Glutamatergic neuron (in vitro differentiated cells): Measurements from ENCODE around the gene TXLNA. TPM values are rescaled to one million over a fixed set of nuclear protein-coding genes. Genes with fewer than 3 reads are reported as not detected.
A peak's percentile ranks its signal among the peaks of the same experiment; 100 is the strongest.

Experiments used
- DNase-seq: peaks from one replicate; pipeline ENCODE4 v3.0.0; 2022
- H3K27ac Mint-ChIP-seq: one replicate; pipeline ENCODE4 v1.8.0; 2020; ENCODE audit warnings: mild to moderate bottlenecking, mixed read lengths, inconsistent platforms; ENCODE audit not compliant: unreplicated experiment
- H3K27me3 Mint-ChIP-seq: one replicate; pipeline ENCODE4 v1.8.0; 2020; ENCODE audit warnings: mild to moderate bottlenecking, moderate library complexity, mixed read lengths, inconsistent platforms; ENCODE audit not compliant: unreplicated experiment
- H3K36me3 Mint-ChIP-seq: one replicate; pipeline ENCODE4 v1.8.0; 2020; ENCODE audit warnings: mild to moderate bottlenecking, mixed read lengths, inconsistent platforms; ENCODE audit not compliant: unreplicated experiment
- H3K4me1 Mint-ChIP-seq: one replicate; pipeline ENCODE4 v1.8.0; 2020; ENCODE audit warnings: mild to moderate bottlenecking, low read depth, mixed read lengths, inconsistent platforms; ENCODE audit not compliant: unreplicated experiment
- H3K4me3 Mint-ChIP-seq: one replicate; pipeline ENCODE4 v1.8.0; 2020; ENCODE audit warnings: mild to moderate bottlenecking, mixed read lengths, inconsistent platforms; ENCODE audit not compliant: unreplicated experiment
- H3K9me3 Mint-ChIP-seq: one replicate; pipeline ENCODE4 v1.8.0; 2020; ENCODE audit warnings: mild to moderate bottlenecking, moderate library complexity, mixed read lengths, inconsistent platforms; ENCODE audit not compliant: unreplicated experiment
- CTCF ChIP-seq: fragments of 200-600 bp; sonication (generic); IDR thresholded peaks from one replicate; pipeline ENCODE4 v1.5.0; 2021; ENCODE audit not compliant: partially characterized antibody, unreplicated experiment
- total RNA-seq: library from RNA; stranded (reverse); fragmentation: NEBNext Ultra II Directional; extraction: Animal tissue kit (Norgen Biotek cat#: 25700); gene quantifications from one replicate; pipeline ENCODE4 v1.2.1, GENCODE V29; 2021; ENCODE audit not compliant: unreplicated experiment

TXLNA gene
- total RNA-seq, 1 donor from 2014 or later, result 48.6 TPM

GRCh38 chr1:32220746-32221580 is 41.5 kb downstream of the TXLNA start:
- DNase-seq, result no peak
- Mint-ChIP-seq H3K9me3 (peaks cover 4% of the 10 kb centered on the region), H3K27ac (no peak overlapping the region), H3K36me3 (peaks cover 7% of the 10 kb centered on the region), H3K27me3 (peaks cover 4% of the 10 kb centered on the region), H3K4me3 (peak overlapping the region; percentile 97), H3K4me1 (peaks cover 2% of the 10 kb centered on the region)
- no peak for TF ChIP-seq CTCF

GRCh38 chr1:32221581-32221979 is 42.1 kb downstream of the TXLNA start:
- DNase-seq, result no peak
- peak overlapping the region; percentile 97 for H3K4me3 Mint-ChIP-seq
- peaks cover 2% of the 10 kb centered on the region for H3K4me1 Mint-ChIP-seq
- H3K36me3 Mint-ChIP-seq, result peaks cover 7% of the 10 kb centered on the region
- H3K27ac Mint-ChIP-seq, result peak overlapping the region; percentile 83
- TF ChIP-seq CTCF, result no peak
- peaks cover 4% of the 10 kb centered on the region for H3K9me3 Mint-ChIP-seq
- peaks cover 2% of the 10 kb centered on the region for H3K27me3 Mint-ChIP-seq

- H3K27ac Mint-ChIP-seq, result peak within 1 kb of the TSS; percentile 83
Measured at GRCh38 chr1:32221980-32222755, 42.7 kb downstream of the TXLNA start, which contains the start of the genes EIF3I and TMEM234. TSS of gene EIF3I (plus strand) at chr1:32222407. CDS start at chr1:32222442, 35 bp downstream. TSS of gene TMEM234 (minus strand) at chr1:32222353. CDS start at chr1:32222322, 31 bp downstream.

GRCh38 chr1:32223683-32224082 is 44.2 kb downstream of the TXLNA start:
- no peaks in the 10 kb centered on the region for H3K36me3 Mint-ChIP-seq
- TF ChIP-seq CTCF, result no peak
- DNase-seq, result no peak
- H3K4me3 Mint-ChIP-seq, result peak overlapping the region; percentile 97
- peaks cover 4% of the 10 kb centered on the region for H3K9me3 Mint-ChIP-seq
- peaks cover 2% of the 10 kb centered on the region for H3K4me1 Mint-ChIP-seq
- H3K27me3 Mint-ChIP-seq, result peaks cover 2% of the 10 kb centered on the region
- no peak overlapping the region for H3K27ac Mint-ChIP-seq

More at GRCh38 chr1:32221980-32222755, 42.7 kb downstream of the TXLNA start, which contains the start of the genes EIF3I and TMEM234:
- H3K27me3 Mint-ChIP-seq, result peaks cover 2% of the 10 kb centered on the region
- no peak for TF ChIP-seq CTCF
- H3K9me3 Mint-ChIP-seq, result peaks cover 4% of the 10 kb centered on the region
- H3K4me1 Mint-ChIP-seq, result peaks cover 2% of the 10 kb centered on the region
- peaks cover 4% of the 10 kb centered on the region for H3K36me3 Mint-ChIP-seq
- peak; percentile 90 for DNase-seq
- peak within 1 kb of the TSS; percentile 97 for H3K4me3 Mint-ChIP-seq

- Mint-ChIP-seq H3K4me3 (no peak overlapping the region), H3K27ac (no peak overlapping the region), H3K27me3 (peaks cover 2% of the 10 kb centered on the region), H3K4me1 (peaks cover 2% of the 10 kb centered on the region), H3K36me3 (no peaks in the 10 kb centered on the region), H3K9me3 (peaks cover 4% of the 10 kb centered on the region)
- no peak for TF ChIP-seq CTCF
- no peak for DNase-seq
Measured at GRCh38 chr1:32224285-32224684, 44.8 kb downstream of the TXLNA start.
